NCI-H2029 treated with DMSO at 0.1 percent for 48 hours (cell line): Measurements from ENCODE around the gene DMRT1.
A peak's percentile ranks its signal among the peaks of the same experiment; 100 is the strongest.
"Not testable (repeated sequence)": the region's sequence is repeated elsewhere in the genome, so short reads cannot be mapped to it uniquely, and the experiment has no call there.

Source experiments
- DNase-seq: peaks from one replicate; lab custom pipeline; 2025; lab: John Stamatoyannopoulos, UW

Gene DMRT1

DNA sequence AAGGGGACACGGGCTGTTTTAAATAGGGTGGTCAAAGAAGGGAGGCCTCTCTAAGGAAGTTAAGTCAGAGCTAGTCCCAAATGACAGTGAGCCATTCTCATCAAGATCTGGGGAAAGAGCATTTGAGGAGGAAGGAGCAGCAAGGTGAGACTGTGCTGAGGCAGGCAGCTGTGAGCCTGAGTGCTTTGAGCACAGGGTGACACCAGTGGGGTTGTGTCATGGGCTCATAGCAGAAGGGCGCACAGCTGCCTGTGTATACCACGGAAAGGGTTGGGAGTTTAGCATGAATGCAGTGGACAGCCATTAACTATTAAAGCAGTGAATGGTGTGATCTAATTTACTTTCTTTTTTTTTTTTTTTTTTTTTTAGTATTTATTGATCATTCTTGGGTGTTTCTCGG is 19.2 kb downstream of the DMRT1 start:
- DNase-seq: no peak

- not testable (repeated sequence) for DNase-seq
Observed at GRCh38 chr9:861525-861924, 20.0 kb downstream of the DMRT1 start.

- no peak for DNase-seq
Observed at GRCh38 chr9:875119-875962, 33.8 kb downstream of the DMRT1 start.

DNA sequence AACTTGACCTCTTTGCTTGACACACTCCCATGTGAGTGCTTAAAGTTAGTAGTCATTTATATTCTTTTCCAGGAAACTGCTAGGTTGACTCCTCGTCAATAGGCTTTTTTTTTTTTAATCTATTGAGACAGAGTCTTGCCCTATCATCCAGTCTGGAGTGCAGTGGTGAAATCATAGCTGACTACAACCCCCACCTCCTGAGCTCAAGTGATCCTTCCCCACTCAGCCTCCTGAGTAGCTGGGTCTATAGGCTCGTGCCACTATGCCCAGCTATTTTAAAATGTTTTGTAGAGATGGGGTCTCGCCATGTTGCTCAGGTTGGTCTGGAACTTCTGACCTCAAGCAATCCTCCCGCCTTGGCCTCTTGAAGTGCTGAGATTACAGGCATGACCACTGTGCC is 34.9 kb downstream of the DMRT1 start:
- DNase-seq: no peak

DNA sequence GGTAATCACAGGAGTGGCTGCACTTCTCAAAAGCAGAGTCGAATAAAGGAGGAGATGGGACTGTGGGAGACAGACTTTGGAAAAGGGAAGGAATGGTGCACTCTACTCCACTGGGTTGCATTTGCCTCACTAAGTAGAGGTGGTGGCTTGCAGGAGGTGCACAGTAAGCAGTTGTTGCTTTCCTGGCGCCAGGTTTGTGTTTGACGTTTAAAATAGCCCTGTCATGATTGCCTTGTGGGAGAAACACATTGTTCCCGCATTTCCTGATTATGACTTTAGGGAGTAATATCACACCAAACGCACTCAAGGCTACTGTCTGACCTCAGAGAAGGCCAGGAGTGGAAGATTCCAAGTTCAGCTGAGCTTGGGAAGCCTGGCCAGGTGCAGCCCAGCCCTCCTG is 36.7 kb downstream of the DMRT1 start:
- no peak for DNase-seq

DNA sequence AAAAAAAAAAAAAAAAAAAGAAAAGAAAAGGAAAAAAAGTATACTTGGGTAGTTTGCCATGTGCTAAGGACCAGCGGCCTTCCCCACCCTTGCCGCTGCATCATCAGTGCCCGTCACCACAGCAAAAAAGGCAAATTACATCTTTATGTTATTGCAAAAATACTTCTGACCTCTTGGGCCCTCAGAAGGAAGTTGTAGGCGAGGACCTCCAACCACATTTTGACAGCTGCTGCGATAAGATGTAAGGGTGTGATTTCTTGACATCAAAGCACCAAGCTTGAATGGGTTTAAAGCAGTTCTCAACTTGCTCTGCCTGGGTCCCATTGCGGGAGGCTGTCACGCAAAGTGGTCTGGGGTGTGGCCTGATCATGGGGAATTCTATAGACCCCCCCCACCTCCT is 39.2 kb downstream of the DMRT1 start:
- no peak for DNase-seq

DNA sequence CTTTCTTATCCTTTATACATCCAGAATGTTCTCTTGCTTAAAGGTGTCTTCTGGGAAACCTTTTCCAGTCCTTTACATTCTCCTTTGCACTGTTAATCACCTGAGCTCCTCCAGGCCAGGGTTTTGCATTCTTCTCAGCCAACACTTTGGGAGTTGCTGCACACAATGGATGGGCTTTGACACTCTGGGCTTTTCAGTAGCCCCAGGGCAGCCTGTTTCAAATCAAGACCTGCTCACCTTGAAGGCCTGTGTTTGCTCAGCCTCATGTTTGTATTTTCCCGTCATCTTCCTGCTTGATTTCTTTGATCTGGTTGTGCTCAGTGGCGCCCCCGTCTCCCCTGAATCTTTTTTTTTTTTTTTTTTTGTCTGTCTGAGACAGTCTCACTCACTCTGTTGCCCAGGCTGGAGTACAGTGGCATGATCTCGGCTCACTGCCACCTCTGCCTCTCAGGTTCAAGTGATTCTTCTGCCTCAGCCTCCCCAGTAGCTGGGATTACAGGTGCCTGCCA is 41.0 kb downstream of the DMRT1 start:
- DNase-seq: no peak

DNA sequence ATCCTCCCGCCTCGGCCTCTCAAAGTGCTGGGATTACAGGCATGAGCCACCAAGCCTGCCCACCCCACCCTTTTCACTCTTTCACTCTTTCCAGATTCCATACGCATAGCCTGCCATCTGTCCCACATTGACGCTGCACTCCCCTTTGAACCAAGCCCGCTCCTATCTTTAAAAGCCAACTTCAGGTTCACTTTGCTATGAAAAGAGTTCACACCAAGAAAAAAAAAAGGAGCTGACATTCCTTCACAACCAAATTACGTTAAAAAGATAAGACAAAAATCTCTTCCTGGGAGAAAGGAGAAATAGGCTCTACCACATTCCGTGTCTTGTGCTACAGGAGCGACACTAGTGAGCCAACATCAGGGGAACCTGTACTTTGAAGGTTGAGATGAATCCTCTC is 41.5 kb downstream of the DMRT1 start:
- DNase-seq: no peak

DNA sequence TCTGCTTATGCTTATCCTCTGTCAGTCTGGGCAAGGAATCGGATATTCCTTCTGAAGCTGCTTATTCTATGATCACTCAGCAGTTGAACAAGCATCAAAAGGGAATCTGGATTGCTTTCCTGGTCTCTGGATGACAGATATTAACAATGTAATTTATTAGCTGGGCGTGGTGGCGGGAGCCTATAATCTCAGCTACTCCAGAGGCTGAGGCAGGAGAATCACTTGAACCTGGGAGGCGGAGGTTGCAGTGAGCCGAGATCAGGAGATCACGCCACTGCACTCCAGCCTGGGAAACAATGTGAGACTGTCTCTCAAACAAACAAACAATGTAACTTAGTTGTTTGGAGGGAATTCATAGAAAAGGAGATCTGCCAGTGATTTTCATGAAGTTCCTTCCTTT is 45.4 kb downstream of the DMRT1 start:
- DNase-seq: no peak

- DNase-seq: no peak
Observed at GRCh38 chr9:892123-892522, 50.6 kb downstream of the DMRT1 start.

- DNase-seq: no peak
Observed at GRCh38 chr9:893115-893514, 51.6 kb downstream of the DMRT1 start.

DNA sequence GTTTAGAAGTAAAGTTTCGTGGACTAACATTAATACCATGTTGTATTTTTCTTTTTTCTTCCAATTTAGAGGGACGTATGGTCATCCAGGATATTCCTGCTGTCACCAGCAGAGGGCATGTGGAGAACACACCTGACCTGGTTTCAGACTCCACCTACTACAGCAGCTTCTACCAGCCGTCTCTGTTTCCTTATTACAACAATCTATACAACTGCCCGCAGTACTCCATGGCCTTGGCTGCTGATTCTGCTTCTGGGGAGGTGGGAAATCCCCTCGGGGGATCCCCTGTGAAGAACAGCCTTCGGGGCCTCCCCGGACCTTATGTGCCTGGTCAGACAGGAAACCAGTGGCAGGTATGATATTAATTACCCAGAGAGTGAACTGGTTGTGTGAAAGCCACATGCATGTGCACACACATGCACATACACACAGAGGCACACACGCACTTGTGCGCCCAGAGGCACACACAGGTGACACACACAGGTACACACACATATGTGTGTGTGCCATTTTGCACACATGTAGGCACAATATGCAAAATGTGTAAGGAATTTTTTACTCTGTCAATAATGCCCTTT is 52.4 kb downstream of the DMRT1 start:
- DNase-seq: peak; percentile 62

DNA sequence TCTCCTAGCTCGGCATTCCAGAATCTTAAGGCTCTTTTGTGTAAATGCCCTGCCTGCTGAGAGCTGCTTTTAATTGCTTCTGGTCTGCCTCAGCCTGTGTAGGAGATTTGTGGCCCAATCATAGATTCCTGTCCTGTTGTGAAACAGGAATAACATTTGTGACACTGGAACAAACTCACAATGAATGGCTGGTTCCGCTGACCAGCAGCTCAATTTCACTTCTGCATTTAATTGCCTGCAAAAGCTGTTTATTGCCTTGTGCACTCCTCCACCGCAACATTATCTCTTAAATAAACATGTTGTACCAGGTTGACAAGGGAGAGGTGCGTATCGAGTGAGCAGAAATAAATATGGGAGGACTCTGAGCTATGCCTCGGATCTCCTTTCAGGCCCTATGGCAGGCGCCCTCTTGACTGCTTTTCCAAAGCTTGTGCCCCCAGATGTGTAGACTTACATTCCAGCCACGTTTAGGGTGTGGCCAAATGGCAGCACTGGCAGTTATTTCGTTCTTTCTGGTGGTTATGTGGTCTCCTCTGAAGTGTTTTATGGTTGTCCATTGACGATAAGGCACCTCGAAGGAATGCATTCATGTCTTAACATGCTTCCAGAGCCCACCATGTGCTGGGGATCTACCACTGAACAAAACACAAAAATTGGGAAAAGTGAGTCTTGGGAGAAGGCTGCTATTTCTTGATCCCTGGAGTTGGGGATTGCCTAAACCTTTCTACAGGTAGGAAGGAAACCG is 58.1 kb downstream of the DMRT1 start:
- peak; percentile 32 for DNase-seq

DNA sequence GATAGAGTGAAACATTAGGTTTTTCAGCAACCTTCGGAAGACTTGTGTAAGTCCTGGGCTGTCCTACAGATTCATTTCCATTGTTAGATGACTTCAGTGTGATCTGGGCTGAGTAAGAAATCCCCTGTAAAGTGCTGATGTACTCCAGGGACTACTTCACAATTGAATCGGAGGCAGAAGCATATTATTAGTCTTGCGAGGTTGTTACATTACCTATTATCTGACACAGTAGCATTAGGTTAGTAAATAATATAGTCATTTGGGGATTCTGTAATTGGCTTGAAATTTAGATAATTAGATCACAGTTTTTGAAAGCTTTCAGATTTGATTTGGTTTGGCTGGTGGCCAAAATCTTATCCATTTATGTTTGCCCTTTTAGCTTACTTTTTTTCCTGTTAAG is 62.4 kb downstream of the DMRT1 start:
- no peak for DNase-seq

DNA sequence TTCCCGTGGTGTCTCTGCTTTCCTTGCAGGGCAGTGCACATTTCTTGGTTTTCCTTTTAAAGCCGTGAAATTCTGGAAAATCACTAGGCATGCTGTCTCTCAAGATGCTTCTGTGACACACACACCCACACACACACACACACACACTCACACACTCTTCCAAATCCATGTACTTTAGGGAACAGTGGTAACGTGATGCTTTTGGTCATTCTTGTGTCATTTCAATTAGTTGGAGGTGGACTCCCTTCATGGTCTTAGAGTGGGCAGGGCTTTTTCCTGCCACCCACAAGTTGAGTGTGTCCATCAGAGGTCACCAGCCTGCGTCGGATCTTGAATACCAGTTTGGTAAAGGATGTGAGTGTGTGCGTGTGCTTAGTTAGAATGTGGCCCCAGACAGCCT is 64.4 kb downstream of the DMRT1 start:
- DNase-seq: no peak

DNA sequence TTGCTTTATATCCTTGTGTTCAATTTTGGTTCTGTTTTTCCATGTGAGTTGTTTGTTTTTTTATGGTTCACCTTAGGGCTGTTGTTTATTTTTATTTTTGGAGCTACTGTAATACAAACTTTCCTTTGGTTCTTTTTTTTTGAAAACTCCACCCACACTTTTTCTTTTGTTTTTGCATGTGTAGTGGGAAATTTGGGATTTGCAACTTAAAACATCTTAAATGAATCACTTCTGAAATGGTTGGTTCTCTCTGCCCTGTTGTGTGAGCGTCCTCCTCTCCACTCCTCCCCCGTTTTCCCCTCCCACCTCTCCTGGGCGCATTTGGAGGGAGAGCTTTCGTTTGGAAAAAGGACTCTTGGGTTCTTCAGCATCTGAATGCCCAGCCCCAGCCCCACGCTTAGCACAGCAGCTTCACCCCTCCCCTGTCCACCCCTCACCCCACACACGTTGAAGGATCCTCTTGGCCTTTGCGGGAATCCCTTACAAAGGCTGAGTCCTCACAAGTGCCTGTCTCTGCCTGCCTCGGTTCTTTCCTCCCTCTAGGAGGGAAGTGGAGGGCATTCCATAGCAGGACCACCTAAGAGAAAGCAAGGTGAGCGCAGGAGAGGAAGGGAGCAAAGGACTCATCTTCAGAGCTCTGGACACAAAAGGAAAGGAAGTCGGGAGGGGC is 67.2 kb downstream of the DMRT1 start:
- DNase-seq: no peak

GRCh38 chr9:911005-911404 is 69.5 kb downstream of the DMRT1 start:
- DNase-seq: peak; percentile 1

DNA sequence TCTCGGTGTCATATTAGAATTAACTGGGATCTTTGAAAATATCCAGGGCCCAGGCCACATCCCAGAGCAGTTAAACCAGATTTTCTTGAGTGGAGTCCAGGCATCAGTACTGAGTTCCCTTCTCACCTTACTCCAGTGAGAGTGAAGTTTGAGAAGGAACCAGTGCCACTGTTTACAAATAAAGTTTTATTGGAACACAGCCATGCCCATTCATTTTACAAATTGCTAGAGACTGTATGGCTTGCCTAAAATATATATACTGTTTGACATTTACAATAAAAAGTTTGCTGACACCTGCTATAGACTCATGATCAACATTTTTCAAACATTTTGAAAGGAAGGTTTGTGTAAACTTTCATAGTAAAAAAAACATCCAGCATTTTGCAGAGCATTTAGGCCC is 71.3 kb downstream of the DMRT1 start:
- DNase-seq: no peak

GRCh38 chr9:913526-913925 is 72.0 kb downstream of the DMRT1 start:
- not testable (repeated sequence) for DNase-seq

DNA sequence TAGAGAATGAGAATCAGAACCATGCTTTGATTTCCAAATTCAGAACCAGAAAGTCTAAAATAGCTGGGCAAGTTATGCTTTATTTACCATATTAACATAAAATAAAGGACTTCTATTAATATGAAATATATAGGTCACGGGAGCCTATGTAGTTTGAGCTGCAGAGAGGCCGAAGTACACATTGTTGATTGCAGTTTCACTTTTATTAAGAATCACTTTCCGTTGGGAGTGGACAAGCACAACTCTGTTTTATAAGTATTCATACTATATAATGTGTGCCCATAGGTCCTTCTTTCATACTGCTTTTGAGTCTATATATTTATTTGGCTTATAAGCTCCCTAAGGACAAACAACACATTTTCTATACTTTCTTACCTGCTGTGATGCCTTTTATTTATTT is 76.2 kb downstream of the DMRT1 start:
- DNase-seq: no peak

DNA sequence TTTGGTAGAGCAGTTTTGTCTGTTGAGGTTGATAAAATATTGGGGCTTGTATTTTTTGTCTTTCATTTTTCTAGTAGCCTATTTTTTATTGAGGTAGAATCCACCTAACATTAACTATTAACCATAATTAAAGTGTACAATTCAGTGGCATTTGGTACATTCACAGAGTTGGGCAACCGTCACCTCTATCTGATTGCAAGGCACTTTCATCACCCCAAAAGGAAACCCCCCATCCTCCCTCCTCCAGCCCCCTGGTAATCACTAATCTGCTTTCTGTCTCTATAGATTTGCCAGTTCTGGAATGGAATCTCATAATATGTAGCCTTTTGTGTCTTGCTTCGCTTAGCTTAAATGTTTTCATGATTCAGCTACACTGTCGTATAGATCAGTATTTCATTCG is 79.4 kb downstream of the DMRT1 start:
- no peak for DNase-seq

DNA sequence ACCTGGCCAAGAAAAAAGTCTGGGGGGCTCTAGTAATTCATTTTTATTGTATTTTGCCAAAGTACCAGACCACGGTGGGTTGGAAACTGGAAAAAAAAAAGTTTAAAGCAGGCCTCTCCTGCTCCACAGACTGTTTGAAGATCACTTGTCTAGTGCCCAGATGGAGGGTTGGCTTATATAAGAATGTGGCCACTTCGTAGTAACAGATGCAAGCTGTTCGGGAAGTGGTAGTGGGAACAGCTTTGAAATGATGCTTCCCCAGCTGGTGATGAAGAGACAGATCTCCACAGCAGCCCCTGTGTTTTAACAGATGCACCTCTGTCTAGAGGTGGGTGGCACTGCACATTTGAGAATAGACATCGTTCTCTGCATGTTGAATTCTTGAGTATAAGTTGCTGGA is 80.7 kb downstream of the DMRT1 start:
- no peak for DNase-seq
